ENCODE data around the gene ELOVL3.
"Not testable (repeated sequence)": the region's sequence is repeated elsewhere in the genome, so short reads cannot be mapped to it uniquely, and the experiment has no call there.

Gene ELOVL3, protein sequence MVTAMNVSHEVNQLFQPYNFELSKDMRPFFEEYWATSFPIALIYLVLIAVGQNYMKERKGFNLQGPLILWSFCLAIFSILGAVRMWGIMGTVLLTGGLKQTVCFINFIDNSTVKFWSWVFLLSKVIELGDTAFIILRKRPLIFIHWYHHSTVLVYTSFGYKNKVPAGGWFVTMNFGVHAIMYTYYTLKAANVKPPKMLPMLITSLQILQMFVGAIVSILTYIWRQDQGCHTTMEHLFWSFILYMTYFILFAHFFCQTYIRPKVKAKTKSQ

DNA sequence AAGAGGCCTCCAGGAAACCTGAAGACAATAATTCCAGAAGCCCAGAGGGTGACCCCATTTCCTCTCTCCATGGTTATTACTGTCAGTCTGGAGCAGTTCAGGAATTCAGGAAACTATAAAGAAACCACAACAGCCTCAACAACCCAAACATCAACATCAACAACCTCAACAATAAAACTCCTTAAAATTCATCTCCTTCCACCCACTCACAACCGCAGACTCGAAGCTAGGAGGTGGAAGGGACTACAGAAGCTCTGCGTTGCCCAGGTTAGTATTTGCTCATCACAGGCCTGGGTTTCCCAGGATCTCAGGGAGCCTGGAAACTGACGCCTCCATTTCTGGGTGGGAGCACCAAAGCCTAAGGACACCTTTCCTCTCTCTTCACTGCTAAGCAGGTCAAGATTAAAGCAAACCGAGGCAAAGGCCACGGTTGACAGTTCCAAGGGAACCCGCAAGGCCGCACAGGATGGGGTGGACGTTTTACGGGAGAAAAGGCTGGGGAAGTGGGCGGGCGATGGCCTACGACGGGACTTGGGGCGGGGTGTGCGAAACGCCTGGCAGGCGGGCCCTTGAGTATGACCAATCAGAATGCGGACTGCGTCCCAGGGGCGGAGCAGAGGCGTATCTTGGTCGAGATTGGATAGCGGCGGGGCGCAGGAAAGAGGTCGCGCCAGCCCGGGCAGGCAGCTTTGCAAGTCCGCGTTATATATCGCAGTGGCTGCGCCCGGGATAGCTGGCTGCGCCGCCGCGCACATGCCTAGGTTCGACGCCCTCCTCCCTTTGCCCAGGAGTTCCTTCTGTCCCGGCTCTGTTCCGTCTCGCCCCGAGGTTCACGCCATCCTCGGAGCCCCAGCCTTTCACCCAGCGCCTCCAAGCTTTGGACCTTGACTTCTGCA lies at the start of gene ELOVL3:
ELOVL3 (plus strand) TSS at position 654 of the 896 bp plus-strand sequence. CDS start 250 bp downstream, outside the sequence.
- in situ Hi-C loops (cut with MboI; ENCODE audit: low sequenced_read_pairs) = loop anchor here (25.0 kb wide), 1 partner anchor 136 kb away; no protein-coding TSS in a partner anchor

DNA sequence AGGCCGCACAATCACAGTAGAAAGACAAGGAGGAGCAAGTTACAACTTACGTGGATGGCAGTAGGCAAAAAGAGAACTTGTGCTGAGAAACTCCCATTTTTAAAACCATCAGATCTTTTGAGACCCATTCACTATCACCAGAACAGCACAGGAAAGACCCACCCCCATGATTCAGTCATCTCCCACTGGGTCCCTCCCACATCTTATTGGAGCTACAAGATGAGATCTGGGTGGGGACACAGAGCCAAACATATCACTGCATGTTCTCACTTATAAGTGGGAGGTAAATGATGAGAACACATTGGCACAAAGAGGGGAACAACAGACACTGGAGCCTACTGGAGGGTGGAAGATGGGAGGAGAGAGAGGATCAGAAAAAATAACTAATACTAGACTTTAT lies 41.5 kb upstream of the ELOVL3 start:
- in situ Hi-C loops (cut with MboI; ENCODE audit: low sequenced_read_pairs) = no loop called here

DNA sequence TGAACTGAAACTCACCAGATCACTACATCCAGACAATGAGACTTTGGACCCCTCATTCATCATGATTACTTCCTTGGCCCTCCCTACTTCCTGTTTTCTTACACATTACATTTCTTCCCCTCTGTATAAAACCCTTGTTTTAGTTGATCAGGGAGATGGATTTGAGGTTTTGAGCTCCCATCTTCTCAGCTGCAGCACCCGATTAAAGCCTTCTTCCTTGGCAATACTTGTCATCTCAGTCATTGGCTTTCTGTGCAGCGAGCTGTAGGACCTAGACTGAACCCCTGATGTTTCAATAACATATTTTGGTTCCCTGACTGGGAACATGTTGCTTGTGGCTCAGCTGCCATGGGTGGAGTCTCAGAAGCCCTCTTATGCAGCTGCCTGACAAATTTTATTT lies 40.8 kb upstream of the ELOVL3 start:
- in situ Hi-C loops (cut with MboI; ENCODE audit: low sequenced_read_pairs) = no loop called here

DNA sequence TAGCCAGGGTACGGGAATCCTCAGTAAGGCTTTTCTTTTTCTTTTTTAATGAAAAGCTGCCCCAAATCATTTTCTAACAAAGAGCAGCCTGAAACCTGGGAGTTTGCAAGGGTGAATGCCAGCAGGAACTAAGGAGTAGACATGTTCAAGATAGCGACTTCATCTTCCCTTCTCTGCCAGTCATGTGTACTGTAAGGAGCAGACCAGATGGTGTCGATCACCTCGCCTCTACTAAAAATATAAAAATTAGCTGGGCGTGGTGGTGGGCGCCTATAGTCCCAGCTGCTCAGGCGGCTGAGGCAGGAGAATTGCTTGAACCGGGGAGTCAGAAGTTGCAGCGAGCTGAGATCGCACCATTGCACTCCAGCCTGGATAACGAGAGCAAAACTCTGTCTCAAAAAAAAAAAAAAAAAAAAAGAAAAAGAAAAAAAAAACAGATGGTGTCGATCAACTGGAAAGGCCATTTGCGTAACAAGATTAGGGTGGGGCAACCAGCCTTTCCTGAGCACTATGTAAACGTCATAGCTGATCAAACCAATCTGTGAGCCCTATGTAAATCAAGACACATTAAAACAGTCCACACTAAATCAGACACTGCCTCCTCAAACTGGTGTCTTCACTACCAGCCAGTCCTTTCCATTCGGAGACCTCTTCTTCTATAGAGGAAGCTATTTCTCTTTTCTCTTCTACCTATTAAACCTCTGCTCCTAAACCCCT lies 40.1 kb upstream of the ELOVL3 start:
- in situ Hi-C loops (cut with MboI; ENCODE audit: low sequenced_read_pairs) = no loop called here

DNA sequence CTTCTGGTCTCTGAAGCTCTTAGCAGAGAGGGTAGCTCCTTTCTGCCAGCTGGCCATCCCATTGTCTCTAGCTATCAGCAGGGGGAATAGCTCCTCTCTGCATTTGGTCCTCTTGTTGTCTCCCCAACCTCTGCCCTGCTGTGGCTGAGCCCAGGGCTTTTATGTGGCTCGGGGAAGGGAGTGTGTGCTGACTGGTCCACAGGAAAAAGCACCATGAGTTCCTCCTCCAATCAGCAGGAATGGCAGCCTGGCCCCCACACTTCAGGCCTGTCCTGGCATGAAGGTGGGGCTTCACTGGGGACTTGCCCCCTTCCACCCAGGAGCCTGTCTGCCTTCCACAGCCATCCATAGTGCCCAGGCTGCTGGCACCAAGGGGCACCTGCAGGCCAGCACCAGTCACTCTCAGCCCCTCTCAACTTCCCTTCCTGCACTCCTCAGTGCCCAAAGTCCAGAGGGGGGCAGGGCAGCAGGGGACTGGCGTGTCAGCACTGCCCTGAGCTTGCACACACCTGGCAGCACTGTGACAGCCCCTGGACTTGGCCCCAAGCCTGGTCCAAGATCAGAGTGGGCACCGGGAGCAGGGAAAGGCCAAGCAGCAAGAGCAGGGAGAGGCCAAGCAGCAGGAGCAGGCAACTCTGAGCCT lies 37.7 kb upstream of the ELOVL3 start:
- in situ Hi-C loops (cut with MboI; ENCODE audit: low sequenced_read_pairs) = no loop called here

DNA sequence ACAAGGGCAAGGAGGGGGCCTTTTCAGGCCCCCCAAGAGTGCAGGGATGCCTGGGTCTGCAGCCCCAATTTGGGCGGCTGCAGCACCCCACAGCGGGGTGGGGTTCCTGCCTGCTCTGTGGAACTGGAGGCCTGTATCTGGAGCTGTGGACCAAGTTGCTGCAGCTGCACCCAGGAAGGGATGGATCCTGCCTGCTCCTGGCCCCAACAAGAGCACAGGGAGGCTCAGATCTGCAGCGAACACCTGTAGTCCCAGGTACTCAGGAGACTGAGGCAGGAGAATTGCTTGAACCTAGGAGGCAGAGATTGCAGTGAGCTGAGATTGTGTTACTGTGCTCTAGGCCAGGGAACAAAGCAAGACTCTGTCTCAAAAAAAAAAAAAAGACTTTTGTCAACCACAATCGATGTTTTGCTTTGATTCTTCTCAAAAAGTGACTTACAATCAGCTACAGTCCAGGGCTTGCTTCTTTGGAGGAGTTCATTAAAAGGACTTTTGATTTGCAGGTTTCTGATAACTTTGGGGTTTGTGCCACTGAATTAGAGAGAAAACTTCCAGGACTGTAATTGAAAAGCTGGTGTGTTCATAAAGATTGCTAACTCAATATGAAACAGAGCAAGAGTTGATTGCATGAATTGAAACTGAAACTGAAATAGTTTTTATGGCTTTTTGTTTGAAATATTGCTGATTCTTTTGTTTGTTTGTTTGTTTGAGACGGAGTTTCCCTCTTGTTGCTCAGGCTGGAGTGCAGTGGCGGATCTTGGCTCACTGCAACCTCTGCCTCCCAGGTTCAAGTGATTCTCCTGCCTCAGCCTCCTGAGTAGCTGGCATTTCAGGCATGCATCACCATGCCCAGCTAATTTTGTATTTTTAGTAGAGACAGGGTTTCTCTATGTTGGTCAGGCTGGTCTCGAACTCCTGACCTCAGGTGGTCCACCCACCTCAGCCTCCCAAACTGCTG lies 36.9 kb upstream of the ELOVL3 start:
- in situ Hi-C loops (cut with MboI; ENCODE audit: low sequenced_read_pairs) = not testable (repeated sequence)

DNA sequence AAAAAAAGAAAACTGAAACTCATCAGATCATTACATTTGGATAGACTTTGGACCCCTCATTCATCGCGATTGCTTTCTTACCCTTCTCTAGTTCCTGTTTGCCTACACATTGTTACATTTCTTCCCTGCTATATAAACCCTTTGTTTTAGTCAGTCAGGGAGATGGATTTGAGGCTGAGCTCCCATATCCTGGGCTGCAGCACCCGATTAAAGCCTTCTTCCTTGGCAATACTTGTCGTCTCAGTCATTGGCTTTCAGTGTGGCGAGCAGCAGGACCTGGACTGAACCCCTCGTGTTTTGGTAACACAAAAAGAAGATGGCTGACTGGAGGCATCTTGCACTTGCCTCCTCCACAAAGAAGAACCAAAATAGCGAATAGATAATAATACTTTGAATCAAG lies 34.1 kb upstream of the ELOVL3 start:
- in situ Hi-C loops (cut with MboI; ENCODE audit: low sequenced_read_pairs) = no loop called here

DNA sequence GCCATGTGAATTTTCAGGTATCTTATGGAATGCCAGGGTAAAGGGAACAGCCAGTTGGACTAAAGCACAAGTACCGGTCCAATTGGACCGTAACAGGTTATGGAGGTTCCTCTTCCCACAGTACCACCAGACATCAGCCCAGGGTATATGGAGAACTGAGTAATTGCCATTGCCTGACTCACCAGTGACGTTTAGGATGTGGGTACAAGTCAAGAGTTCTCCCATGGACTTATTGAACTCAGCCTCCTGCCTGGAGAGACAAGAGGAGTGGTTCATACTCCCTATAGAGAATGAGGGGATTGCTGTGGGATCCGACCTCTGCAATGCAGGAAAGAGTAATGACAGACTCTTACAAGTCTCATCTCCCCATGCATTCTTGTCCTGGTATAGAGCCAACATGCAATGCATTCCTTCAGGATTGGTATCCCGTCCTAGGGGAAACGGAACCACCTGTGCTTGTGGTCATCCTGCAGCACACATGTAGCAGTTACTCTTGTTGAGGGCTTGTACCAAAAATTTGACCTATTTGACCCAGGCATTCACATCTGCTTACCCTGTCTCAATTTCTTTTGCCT lies 30.7 kb upstream of the ELOVL3 start:
- in situ Hi-C loops (cut with MboI; ENCODE audit: low sequenced_read_pairs) = no loop called here

DNA sequence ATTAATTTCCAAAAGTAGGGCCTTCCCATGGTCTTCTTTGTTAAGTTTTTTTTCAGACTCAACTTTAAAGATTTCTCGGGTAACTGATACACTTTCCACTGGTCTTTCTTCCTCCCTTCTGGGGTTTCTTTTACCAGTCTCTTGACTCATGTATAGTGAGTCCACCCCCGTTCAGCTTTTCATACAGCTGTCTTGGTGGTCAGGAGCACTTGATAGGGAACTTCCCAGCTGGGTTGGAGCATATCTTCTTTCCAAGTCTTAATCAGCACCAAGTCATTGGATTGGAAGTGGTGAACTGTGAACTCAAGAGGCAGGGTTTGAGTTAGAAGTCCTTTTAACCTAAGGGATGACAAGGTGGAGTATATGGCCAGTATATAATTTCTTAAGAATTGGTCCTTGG lies 29.2 kb upstream of the ELOVL3 start:
- in situ Hi-C loops (cut with MboI; ENCODE audit: low sequenced_read_pairs) = no loop called here

DNA sequence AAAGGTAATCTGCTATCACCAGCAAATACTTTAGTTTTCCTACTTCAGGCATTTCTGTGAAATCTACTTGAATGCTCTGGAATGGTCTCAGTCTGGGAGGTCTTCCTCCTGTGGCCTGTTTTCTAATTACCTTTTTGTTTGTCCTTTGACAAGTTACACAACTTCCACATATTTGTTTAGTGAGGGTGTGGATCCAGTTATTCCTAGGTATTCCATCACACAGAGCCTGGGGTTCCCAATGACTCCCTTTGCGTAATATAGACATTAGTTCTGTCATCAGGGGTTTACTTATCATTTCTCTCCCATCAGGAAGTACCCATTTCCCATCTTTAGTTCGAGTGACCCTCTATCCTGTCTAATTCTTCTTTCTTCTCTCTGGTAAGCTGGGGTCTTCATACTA lies 28.1 kb upstream of the ELOVL3 start:
- in situ Hi-C loops (cut with MboI; ENCODE audit: low sequenced_read_pairs) = no loop called here

DNA sequence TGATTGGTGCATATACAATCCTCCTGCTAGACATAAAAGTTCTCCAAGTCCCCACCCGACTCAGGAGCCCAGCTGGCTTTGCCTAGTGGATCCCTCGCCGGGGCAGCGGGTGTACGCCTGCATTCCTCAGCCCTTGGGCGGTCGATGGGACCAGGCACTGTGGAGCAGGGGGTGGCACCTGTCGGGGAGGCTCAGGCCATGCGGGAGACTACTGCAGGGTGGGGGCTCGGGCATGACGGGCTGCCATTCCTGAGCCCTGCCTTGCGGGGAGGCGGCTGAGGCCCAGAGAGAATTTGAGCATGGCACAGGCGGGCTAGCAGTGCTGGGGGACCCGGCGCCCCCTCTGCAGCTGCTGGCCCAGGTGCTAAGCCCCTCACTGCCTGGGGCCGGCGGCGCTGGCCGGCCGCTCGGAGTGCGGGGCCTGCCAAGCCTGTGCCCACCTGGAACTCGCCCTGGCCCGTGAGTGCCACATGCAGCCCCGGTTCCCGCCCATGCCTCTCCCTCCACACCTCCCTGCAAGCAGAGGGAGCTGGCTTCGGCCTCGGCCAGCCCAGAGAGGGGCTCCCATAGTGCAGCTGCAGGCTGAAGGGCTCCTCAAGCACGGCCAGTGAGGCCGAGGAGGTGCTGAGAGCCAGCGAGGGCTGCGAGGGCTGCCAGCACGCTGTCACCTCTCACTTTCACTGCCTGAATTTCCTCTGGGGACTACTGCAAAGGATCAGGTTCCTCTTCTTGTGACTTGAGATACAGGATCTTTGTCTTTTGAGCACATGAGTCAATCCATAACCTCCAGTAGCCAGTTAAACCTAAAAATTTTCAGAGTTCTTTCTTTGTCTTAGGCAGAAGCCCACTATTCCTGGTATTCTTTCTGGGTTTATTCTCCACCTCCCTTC lies 25.1 kb upstream of the ELOVL3 start:
- in situ Hi-C loops (cut with MboI; ENCODE audit: low sequenced_read_pairs) = no loop called here

DNA sequence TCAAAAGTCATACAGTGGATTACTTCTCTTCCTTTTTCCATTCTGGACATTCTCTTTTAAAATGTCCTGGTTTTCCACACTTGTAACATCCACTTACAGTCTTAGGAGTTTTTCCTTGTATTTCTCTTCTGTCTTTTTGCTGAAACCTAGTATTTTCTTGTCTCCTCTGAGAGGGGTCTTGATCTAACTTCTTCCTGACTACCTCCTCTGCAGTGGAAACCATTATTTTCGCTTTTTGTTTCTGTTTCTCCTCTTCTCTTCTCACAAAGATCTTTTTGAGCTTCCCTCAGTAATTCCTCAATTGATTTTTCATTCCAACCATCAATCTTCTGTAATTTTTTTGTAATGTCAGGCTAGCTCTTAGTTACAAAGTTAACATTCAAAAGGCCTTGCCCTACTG lies 23.7 kb upstream of the ELOVL3 start:
- in situ Hi-C loops (cut with MboI; ENCODE audit: low sequenced_read_pairs) = no loop called here

DNA sequence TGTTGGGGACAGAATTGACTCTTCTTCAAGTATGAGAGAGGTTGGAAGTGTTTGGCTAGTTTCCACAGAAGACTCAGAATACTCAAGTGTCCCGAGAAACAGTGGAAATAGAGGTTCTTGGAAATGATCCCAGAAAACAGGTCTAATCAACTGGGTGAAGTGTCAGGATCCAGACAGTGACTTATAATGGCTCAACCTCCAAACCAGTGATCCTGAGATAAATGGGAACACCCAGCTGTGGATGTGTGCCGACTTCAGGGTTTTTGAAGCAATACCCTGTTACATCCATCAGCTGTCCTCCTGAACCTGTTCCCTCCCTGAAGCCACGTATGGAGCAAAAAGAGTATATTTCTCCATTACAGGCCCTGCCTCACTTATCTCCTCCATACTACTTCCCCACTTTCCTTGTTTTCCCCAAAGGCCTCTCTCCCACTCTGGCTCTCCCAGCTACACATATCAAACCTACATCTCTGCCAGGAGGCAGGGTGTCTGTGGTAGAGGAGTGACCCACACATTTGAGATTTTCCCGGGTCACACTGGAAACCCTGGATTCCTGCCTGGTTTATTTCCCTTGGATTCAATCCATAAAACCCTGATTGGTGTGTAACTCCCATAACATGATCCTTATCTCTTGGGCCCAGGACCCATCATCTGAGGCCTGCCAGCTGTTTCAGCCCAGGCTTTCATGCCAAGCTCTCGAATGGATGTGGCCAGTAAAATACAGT lies 17.6 kb upstream of the ELOVL3 start:
- in situ Hi-C loops (cut with MboI; ENCODE audit: low sequenced_read_pairs) = no loop called here

DNA sequence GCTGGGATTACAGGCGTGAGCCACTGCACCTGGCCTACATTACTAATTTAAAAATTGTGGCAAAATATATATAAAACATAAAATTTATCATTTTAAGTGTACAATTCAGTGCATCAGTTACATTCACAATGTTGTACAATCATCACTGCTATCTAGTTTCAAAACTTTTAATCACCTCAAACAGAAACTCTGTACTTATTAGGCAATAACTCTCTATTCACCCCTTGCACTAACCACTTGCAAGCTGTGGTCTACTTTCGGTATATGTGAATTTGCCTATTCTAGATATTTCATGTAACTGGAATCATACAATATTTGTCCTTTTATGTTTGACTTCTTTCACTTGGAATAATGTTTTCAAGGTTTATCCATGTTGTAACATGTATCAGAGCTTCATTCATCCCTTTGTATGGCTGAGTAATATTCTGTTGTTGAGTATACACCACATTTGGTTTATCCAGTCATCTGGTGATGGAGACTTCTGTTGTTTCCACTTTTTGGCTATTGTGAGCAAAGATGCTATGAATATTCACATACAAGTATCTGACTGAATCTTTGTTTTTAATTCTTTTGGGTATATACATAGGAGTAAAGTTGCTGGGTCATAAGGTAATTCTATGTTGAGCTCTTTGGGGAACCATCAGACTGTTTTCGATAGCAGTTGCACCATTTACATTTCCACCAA lies 14.3 kb upstream of the ELOVL3 start:
- in situ Hi-C loops (cut with MboI; ENCODE audit: low sequenced_read_pairs) = no loop called here

DNA sequence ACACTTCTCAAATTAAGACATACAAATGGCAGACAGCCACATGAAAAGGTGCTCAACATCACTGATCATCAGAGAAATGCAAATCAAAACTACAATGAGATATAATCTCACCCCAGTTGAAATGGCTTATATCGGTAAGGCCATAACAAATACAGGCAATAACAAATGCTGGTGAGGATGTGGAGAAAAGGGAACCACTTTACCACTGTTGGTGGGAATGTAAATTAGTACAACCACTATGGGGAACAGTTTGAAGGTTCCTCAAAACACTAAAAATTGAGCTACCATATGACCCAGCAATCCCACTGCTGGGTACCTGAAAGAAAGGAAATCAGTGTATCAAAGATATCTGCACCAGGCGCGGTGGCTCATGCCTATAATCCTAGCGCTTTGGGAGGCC lies 12.5 kb upstream of the ELOVL3 start:
- in situ Hi-C loops (cut with MboI; ENCODE audit: low sequenced_read_pairs) = not testable (repeated sequence)

DNA sequence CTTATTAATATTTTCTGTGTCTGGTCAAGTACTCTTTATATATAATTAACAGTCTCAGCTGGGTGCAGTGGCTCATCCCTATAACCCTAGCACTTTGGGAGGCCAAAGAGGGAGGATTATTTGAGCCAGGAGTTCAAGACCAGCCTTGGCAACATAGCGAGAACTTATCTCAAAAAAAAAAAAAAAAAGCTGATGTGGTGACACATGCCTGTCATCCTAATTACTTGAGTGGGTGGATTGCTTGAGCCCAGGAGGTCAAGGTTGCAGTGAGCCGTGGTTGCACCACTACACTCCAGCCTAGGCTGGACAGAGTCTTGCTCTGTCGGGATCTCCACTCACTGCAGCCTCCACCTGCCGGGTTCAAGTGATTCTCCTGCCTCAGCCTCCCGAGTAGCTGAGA lies 6.7 kb upstream of the ELOVL3 start:
- in situ Hi-C loops (cut with MboI; ENCODE audit: low sequenced_read_pairs) = no loop called here

DNA sequence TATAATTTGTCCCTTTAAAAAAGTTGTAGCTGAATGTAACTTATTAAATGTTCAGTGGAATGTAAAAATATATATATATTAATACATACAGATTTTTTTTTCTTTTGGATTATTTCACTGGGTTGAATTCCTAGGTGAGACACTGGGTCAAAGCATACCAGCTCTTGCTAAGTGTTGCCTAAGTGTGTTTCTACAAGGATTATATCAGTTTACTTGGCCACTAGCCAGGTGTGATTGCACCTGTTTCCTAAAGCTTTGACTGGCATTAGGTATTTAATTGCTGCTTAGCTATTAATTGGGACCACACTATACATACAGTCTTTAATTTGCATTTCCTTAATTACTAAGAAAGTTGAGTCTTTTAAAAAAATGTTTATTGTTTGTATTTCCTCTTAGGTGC lies 5.5 kb upstream of the ELOVL3 start:
- in situ Hi-C loops (cut with MboI; ENCODE audit: low sequenced_read_pairs) = no loop called here
